GM12878 (cell line): Measurements from ENCODE around the gene EXO5. TPM values are rescaled to one million over a fixed set of nuclear protein-coding genes. Genes with fewer than 3 reads are reported as not detected.

Source experiments
- BMI1 ChIP-seq: fragments of 450-650 bp; IDR thresholded peaks from 2 replicates; pipeline ENCODE4 v1.6.1; 2016; ENCODE audit warnings: mild to moderate bottlenecking, moderate library complexity, borderline replicate concordance
- BRCA1 ChIP-seq: IDR thresholded peaks from 2 replicates; pipeline ENCODE4 v1.6.1; 2011; ENCODE audit warnings: low read depth, low read length, improper control_type of control experiment
- CBFB ChIP-seq: IDR thresholded peaks from 2 replicates; pipeline ENCODE4 v1.6.1; 2016; ENCODE audit warnings: antibody characterized with exemption, low read depth
- CBX5 ChIP-seq: sonication (generic); IDR thresholded peaks from 2 replicates; pipeline ENCODE4 v1.6.1; 2016; ENCODE audit warnings: low read depth, moderate library complexity, mild to moderate bottlenecking, inconsistent platforms
- CUX1 ChIP-seq: IDR thresholded peaks from 2 replicates; pipeline ENCODE4 v1.6.1; 2012; ENCODE audit warnings: improper control_type of control experiment, low read depth, low read length; ENCODE audit not compliant: insufficient replicate concordance
- EZH2 ChIP-seq: IDR thresholded peaks from 2 replicates; pipeline ENCODE4 v1.6.1; 2012; ENCODE audit warnings: low read depth, mild to moderate bottlenecking, control low read depth, inconsistent platforms, low read length, borderline replicate concordance; ENCODE audit not compliant: control insufficient read depth
- FOXM1 ChIP-seq: IDR thresholded peaks from 2 replicates; pipeline ENCODE4 v1.6.1; 2012; ENCODE audit warnings: low read depth, mild to moderate bottlenecking, inconsistent platforms, low read length, moderate library complexity
- HDGF ChIP-seq: fragments of 450-650 bp; IDR thresholded peaks from 2 replicates; pipeline ENCODE4 v1.6.1; 2016; ENCODE audit warnings: antibody characterized with exemption
- IRF4 ChIP-seq: IDR thresholded peaks from 2 replicates; pipeline ENCODE4 v1.6.1; 2011; ENCODE audit warnings: low read depth, low read length
- IRF5 ChIP-seq: fragments of 450-650 bp; IDR thresholded peaks from 2 replicates; pipeline ENCODE4 v1.6.1; 2017; ENCODE audit warnings: borderline replicate concordance
- MTA3 ChIP-seq: IDR thresholded peaks from 2 replicates; pipeline ENCODE4 v1.6.1; 2012; ENCODE audit warnings: low read length, inconsistent platforms, borderline replicate concordance
- NFYA ChIP-seq: IDR thresholded peaks from 2 replicates; pipeline ENCODE4 v1.6.1; 2011; ENCODE audit warnings: low read depth, mild to moderate bottlenecking, low read length, improper control_type of control experiment, borderline replicate concordance
- RAD51 ChIP-seq: fragments of 450-650 bp; IDR thresholded peaks from 2 replicates; pipeline ENCODE4 v1.6.1; 2016; ENCODE audit warnings: moderate library complexity, mild to moderate bottlenecking, inconsistent platforms
- SRF ChIP-seq, 2 experiments: IDR thresholded peaks; 2 replicates each; pipeline ENCODE4 v1.6.1; 2011; ENCODE audit warnings: low read depth in 2 of 2, low read length in 2 of 2, mild to moderate bottlenecking in 1 of 2, moderate library complexity in 1 of 2
- ZBTB33 ChIP-seq: fragments of 450-650 bp; IDR thresholded peaks from 2 replicates; pipeline ENCODE4 v1.6.1; 2017; ENCODE audit warnings: mild to moderate bottlenecking
- ZBTB40 ChIP-seq: fragments of 450-650 bp; IDR thresholded peaks from 2 replicates; pipeline ENCODE4 v1.6.1; 2016; ENCODE audit warnings: mild to moderate bottlenecking, moderate library complexity, borderline replicate concordance
- ZNF217 ChIP-seq: fragments of 450-650 bp; IDR thresholded peaks from 2 replicates; pipeline ENCODE4 v1.6.1; 2017; ENCODE audit warnings: antibody characterized with exemption, mild to moderate bottlenecking
- polyA plus RNA-seq, 11 experiments: library from polyadenylated mRNA; depleted of rRNA in 4 of 11; unstranded in 6 of 11; stranded (reverse) in 5 of 11; fragments of >200 nt; fragmentation: Nextera tagmentation in 4 of 11; fragmentation: Illumina TruSeq in 1 of 11; extraction: Ambion mirVana in 4 of 11; extraction: Trizol in 1 of 11; gene quantifications; 1 replicate in 1 of 11; 2 replicates in 10 of 11; pipeline versions ENCODE4 v1.2.1 to v1.2.3, GENCODE V29; 2011 to 2016; ENCODE audit warnings: inconsistent platforms in 2 of 11, missing spikeins in 2 of 11, low read depth in 1 of 11
- total RNA-seq, 4 experiments: library from RNA; depleted of rRNA in 3 of 4; stranded (reverse); fragments of >200 nt in 3 of 4; fragmentation: Illumina TruSeq in 1 of 4; extraction: Trizol in 1 of 4; gene quantifications; 2 replicates each; pipeline versions ENCODE4 v1.2.1 to v1.2.3, GENCODE V29; 2013 to 2021

EXO5 gene
- total and polyA plus RNA-seq, 10 of the 15 experiments (the other 5 are each of a cell fraction or from before 2014, with no cell fraction given) = 2.1 to 10.1 (median 8.5) TPM

- no peak for TF ChIP-seq ZBTB33
- TF ChIP-seq CBFB = no peak
- TF ChIP-seq MTA3 = no peak
- TF ChIP-seq CBX5 = 0 out of 2 replicates have a peak, but pooled peaks have one; percentile 22
- no peak for TF ChIP-seq RAD51
- TF ChIP-seq BMI1 = no peak
- TF ChIP-seq FOXM1 = no peak
- no peak for TF ChIP-seq BRCA1
- no peak for TF ChIP-seq NFYA
- no peak for TF ChIP-seq ZBTB40
- TF ChIP-seq EZH2 = no peak
- TF ChIP-seq ZNF217 = peak; percentile 87
- no peak for TF ChIP-seq CUX1
- TF ChIP-seq SRF (IDR thresholded peaks at IDR 0.05; ENCODE audit: low read depth in 2 of 2, low read length in 2 of 2) = no peak
- no peak for TF ChIP-seq HDGF
- TF ChIP-seq IRF5 = no peak
- no peak for TF ChIP-seq IRF4
Measured at GRCh38 chr1:40476924-40477677, 31.5 kb upstream of the EXO5 start, which contains the start of gene ZFP69 (continued).
